Measurements from ENCODE around the gene UST. TPM values are rescaled to one million over a fixed set of nuclear protein-coding genes. Genes with fewer than 3 reads are reported as not detected.
A peak's percentile ranks its signal among the peaks of the same experiment; 100 is the strongest.

The UST gene
- total RNA-seq, 1 experiment from 2014 or later, result 6.1 TPM

DNA sequence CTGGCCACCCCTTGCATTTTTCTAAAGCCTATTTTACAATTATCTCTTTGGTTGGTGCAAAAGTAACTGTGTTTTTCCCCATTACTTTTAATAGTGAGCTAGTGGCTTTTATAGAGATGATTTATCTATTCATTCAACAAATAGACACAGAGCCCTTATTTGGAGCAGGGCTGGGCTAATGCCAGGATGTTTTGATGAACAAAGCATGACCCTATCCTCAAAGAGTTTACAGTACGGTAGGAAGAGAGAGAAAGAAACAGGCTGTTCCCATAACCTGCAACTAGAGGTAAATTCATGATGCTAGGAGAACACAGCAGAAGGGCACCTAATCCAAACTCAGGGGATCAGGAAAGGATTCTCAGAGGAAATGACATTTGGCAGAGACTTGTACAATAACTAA is 37.3 kb upstream of the UST start:
- no peaks in the 10 kb centered on the region for H3K79me2 ChIP-seq (ENCODE audit: insufficient read depth, low read length)
- H3K4me1 ChIP-seq (ENCODE audit: control insufficient read depth in 1 of 2, insufficient read depth in 2 of 2, low read length in 2 of 2), result no peaks in the 10 kb centered on the region
- intact Hi-C loops (cut with micrococcal nuclease), result no loop called here
- ChIA-PET POLR2A (no interaction called here), CTCF (no interaction called here), RAD21 (ENCODE audit: low non-redundant PET in 1 of 2, low total read pairs in 2 of 2, uncharacterized antibody in 2 of 2, unreplicated experiment in 2 of 2) (no interaction called here)
- no peaks in the 10 kb centered on the region for H3K9me2 ChIP-seq (ENCODE audit: insufficient read depth)
- no peak overlapping the region for H3K9ac ChIP-seq (ENCODE audit: low read length)
- ATAC-seq (no peak), DNase-seq (ENCODE audit: low read depth, low spot score) (no peak)
- H4K20me1 ChIP-seq (ENCODE audit: insufficient read depth), result no peaks in the 10 kb centered on the region
- no peaks in the 10 kb centered on the region for H3K9me3 ChIP-seq (ENCODE audit: control insufficient read depth in 1 of 2, insufficient read depth in 1 of 2, low read depth in 1 of 2, low read length in 2 of 2)
- no peak overlapping the region for H3K4me3 ChIP-seq (replicated peaks in 1 of 2; ENCODE audit: low read depth in 1 of 2, low read length in 2 of 2)
- no peak overlapping the region for H3K27ac ChIP-seq (ENCODE audit: low read depth, low read length)
- H2AFZ ChIP-seq (ENCODE audit: low read depth, low read length, poor library complexity, severe bottlenecking), result no peak overlapping the region
- H3K27me3 ChIP-seq (ENCODE audit: insufficient read depth, low read length), result no peaks in the 10 kb centered on the region
- no peak overlapping the region for H3K4me2 ChIP-seq (ENCODE audit: low read length)
- H3K36me3 ChIP-seq (ENCODE audit: control insufficient read depth in 1 of 2, insufficient read depth in 2 of 2, low read length in 2 of 2), result no peaks in the 10 kb centered on the region
- no TSS peak for BruUV-seq (replicated peaks)
- TF ChIP-seq SIN3A (IDR thresholded peaks at IDR 0.05; ENCODE audit: low read depth) (no peak), SRF (IDR thresholded peaks at IDR 0.05; ENCODE audit: low read depth) (no peak), FOSL1 (IDR thresholded peaks at IDR 0.05; ENCODE audit: low read depth) (no peak), ELF1 (IDR thresholded peaks at IDR 0.05; ENCODE audit: borderline replicate concordance, low read depth) (no peak)
- TF ChIP-seq, protein P1, sequence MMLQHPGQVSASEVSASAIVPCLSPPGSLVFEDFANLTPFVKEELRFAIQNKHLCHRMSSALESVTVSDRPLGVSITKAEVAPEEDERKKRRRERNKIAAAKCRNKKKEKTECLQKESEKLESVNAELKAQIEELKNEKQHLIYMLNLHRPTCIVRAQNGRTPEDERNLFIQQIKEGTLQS (IDR thresholded peaks at IDR 0.05), result no peak

DNA sequence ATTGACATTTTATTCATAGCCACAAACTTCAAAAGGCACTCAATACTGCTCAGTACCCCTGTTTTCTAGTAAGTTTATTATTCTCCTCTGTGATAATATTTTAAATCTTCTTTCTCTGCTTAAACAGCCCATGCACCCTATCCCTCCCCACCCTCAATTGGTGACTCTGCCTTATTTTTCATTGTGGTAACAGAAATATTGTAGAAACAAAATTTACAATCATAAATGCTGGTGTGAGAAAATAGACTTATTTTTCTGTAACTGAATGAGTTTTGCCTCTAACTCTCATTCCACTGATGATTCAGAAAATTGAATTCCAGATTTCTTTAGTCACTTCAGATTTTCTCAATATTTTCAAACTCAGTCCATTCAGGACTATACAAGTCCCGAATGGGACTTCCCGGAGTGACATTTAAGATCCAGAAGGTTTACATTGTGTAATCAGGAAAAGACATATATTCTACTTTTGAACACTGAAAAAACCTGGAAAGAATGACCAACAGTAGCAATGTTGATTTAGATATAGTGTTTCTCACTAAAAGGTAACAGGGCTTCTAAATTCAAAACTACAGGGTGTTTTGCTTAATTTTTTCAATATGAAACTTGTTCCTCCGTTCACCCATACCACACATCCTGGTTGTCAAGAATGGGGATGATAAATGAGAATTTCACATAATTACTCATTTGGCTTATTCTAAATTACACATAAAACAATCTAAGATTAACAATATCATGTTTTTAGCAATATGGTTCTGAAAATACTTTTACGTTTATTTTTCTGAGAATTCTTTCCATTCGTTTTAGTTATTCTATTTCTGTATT is 34.8 kb upstream of the UST start:
- no peaks in the 10 kb centered on the region for H3K9me2 ChIP-seq (ENCODE audit: insufficient read depth)
- DNase-seq (ENCODE audit: low read depth, low spot score) (no peak), ATAC-seq (no peak)
- BruUV-seq (replicated peaks), result no TSS peak
- no peaks in the 10 kb centered on the region for H3K27me3 ChIP-seq (ENCODE audit: insufficient read depth, low read length)
- H3K4me3 ChIP-seq (replicated peaks in 1 of 2; ENCODE audit: low read depth in 1 of 2, low read length in 2 of 2), result no peak overlapping the region
- no peak overlapping the region for H3K9ac ChIP-seq (ENCODE audit: low read length)
- no peak overlapping the region for H3K27ac ChIP-seq (ENCODE audit: low read depth, low read length)
- no peaks in the 10 kb centered on the region for H4K20me1 ChIP-seq (ENCODE audit: insufficient read depth)
- ChIA-PET RAD21 (ENCODE audit: low non-redundant PET in 1 of 2, low total read pairs in 2 of 2, uncharacterized antibody in 2 of 2, unreplicated experiment in 2 of 2) (no interaction called here), POLR2A (no interaction called here), CTCF (no interaction called here)
- H3K9me3 ChIP-seq (ENCODE audit: control insufficient read depth in 1 of 2, insufficient read depth in 1 of 2, low read depth in 1 of 2, low read length in 2 of 2), result no peaks in the 10 kb centered on the region
- H3K36me3 ChIP-seq (ENCODE audit: control insufficient read depth in 1 of 2, insufficient read depth in 2 of 2, low read length in 2 of 2), result no peaks in the 10 kb centered on the region
- no peak overlapping the region for H3K4me2 ChIP-seq (ENCODE audit: low read length)
- H2AFZ ChIP-seq (ENCODE audit: low read depth, low read length, poor library complexity, severe bottlenecking), result peak overlapping the region; percentile 43
- TF ChIP-seq ZNF274 (IDR thresholded peaks at IDR 0.05; ENCODE audit: low read depth, low read length), result no peak
- no peak for TF ChIP-seq SP1 (IDR thresholded peaks at IDR 0.05; ENCODE audit: low read depth)
- TF ChIP-seq, protein P2, sequence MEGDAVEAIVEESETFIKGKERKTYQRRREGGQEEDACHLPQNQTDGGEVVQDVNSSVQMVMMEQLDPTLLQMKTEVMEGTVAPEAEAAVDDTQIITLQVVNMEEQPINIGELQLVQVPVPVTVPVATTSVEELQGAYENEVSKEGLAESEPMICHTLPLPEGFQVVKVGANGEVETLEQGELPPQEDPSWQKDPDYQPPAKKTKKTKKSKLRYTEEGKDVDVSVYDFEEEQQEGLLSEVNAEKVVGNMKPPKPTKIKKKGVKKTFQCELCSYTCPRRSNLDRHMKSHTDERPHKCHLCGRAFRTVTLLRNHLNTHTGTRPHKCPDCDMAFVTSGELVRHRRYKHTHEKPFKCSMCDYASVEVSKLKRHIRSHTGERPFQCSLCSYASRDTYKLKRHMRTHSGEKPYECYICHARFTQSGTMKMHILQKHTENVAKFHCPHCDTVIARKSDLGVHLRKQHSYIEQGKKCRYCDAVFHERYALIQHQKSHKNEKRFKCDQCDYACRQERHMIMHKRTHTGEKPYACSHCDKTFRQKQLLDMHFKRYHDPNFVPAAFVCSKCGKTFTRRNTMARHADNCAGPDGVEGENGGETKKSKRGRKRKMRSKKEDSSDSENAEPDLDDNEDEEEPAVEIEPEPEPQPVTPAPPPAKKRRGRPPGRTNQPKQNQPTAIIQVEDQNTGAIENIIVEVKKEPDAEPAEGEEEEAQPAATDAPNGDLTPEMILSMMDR (IDR thresholded peaks at IDR 0.05 in 2 of 3, conservative IDR thresholded peaks at IDR 0.05 in 1 of 3; ENCODE audit: borderline replicate concordance in 1 of 3, insufficient read depth in 1 of 3, low read depth in 2 of 3, low read length in 2 of 3), result no peak
- H3K4me1 ChIP-seq (ENCODE audit: control insufficient read depth in 1 of 2, insufficient read depth in 2 of 2, low read length in 2 of 2), result no peaks in the 10 kb centered on the region
- intact Hi-C loops (cut with micrococcal nuclease), result no loop called here
- H3K79me2 ChIP-seq (ENCODE audit: insufficient read depth, low read length), result no peaks in the 10 kb centered on the region
